Fibroblast of skin of back (primary cell): ENCODE measurements around the gene MRPS18A. TPM values are rescaled to one million over a fixed set of nuclear protein-coding genes. Genes with fewer than 3 reads are reported as not detected.
A peak's percentile ranks its signal among the peaks of the same experiment; 100 is the strongest.

Source experiments
- DNase-seq: peaks from one replicate; pipeline ENCODE4 v3.0.0-alpha.2; 2013
- polyA plus RNA-seq, 2 experiments: library from polyadenylated mRNA; unstranded; fragments of 120-200 nt; gene quantifications; one replicate each; pipeline ENCODE4 v1.2.1, GENCODE V29; 2013; ENCODE audit not compliant: insufficient read length in 2 of 2

The MRPS18A gene
- 42.8 TPM for polyA plus RNA-seq (2013, experiment 1 of 2; ENCODE audit: insufficient read length)
- polyA plus RNA-seq (2013, experiment 2 of 2; ENCODE audit: insufficient read length) = 32.4 TPM

DNA sequence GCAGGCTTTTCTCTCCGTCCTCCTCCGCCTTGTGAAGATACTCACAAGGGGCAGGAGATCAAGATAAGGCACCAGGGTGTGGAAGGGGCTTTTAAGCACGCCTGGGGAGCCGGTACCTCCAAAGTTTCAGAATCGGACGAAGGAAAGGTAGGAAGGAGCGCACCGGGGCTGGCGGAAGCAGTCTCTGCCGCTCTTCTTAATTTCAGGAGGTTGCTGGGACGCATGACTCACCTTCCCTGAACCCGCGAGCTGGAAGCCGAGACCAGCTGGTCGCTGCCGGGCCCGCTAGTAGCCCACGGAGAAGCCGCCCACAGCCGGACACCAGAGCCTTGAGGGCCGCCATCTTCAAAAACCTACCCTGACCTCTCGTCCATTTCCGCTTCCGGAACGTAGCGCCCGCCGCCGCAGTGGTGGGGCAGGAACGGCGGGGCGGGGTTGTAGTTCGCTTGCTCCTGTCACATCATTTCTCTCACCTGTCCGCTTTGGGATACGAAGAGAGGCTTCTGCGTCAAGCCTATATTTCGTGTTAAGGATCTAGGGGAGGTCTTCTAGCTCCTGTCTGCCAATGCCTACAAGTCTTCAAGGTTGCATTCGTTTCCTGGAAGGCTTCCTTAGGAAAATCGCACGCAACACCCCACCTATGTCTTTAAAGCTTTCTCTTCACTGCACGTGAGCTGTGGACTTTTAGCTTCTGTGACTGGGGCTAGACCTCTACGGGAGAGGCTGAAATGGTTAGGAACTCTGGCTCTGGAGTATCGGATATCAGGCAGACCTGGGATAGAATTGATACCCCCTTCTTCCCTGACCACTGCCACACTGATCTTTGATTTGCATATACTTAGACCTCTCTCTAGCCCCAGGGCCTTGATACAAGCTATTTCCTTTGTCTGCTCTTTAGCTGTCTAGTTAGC lies at the start of gene MRPS18A:
Gene MRPS18A, minus strand, starts transcription at position 355 of the 911 bp plus-strand sequence. Its CDS starts 12 bp downstream, at position 343.
- peak; percentile 75 for DNase-seq

DNA sequence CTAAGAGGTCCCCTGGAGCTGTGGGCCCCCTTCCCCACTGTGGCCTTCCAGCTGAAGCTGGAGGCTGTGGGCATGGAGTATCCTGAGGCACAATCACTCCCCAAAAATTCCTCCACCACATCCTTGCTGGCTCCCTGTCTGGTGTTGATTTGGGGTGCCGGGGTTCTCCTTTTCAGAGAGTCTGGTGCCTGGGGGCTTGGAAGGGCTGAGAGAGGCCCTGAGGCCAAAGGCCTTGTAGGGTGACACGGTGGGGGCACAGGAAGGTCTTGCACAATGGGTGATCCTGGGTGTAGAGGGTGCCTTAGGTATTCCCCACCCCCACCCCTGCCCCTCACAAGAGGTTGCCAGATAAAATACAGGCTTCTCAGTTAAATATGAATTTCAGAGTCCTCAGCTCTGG lies 49.3 kb upstream of the MRPS18A start:
- DNase-seq = no peak

GRCh38 chr6:43736211-43736786 lies 48.7 kb upstream of the MRPS18A start:
- no peak for DNase-seq

DNA sequence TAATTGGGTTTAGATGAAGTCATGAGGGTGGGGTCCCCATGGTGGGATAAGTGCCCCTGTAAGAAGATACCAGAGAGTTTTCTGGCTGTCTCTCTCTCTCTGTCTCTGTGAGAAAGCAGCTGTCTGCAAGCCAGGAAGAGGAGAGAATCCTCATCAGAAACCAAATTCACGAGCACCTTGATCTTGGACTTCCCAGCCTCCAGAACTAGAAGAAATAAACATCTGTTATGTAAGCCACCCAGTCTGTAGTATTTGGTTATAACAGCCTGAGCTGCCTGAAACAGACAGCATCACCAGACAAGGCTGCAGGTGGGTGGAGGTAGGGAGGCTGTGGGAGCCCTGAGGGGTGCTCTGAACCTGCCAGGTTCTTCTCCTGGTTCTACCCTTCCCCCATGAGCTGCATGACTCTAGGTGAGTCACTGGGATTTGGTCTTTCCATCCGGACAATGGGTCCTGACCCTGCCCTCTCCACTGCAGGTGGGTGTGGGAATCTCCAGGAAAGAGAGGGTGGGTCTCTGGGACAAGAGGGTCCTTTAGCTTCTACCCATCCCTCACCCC lies 48.1 kb upstream of the MRPS18A start:
- no peak for DNase-seq

GRCh38 chr6:43734294-43734665 lies 46.7 kb upstream of the MRPS18A start:
- DNase-seq = no peak

- DNase-seq = no peak
These were observed 46.1 kb upstream of the MRPS18A start for GRCh38 chr6:43733471-43734293.

GRCh38 chr6:43730634-43731033 lies 43.0 kb upstream of the MRPS18A start:
- no peak for DNase-seq

GRCh38 chr6:43729537-43729936 lies 41.9 kb upstream of the MRPS18A start:
- DNase-seq = no peak

GRCh38 chr6:43728586-43728985 lies 41.0 kb upstream of the MRPS18A start:
- DNase-seq = no peak

DNA sequence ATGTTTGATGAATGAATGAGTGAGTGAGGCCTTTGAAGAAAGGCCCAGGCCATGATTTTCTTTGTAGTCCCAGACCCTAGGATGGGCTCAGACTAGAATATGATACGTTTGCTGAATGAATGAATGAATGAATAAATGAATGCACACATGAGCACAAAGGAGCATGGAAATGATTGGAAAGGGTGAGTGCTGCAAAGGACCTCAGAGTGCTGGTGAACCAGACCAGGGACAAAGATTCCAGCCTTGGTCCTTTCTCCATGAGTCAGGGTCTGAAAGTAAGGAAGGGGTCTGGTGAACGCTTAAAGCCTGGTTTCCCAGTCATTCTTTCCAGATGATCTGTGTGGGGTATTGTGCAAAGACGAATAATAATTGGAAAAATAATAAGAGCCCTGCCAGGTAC lies 40.0 kb upstream of the MRPS18A start:
- DNase-seq = no peak

GRCh38 chr6:43725643-43726580 lies 38.3 kb upstream of the MRPS18A start:
- no peak for DNase-seq

DNA sequence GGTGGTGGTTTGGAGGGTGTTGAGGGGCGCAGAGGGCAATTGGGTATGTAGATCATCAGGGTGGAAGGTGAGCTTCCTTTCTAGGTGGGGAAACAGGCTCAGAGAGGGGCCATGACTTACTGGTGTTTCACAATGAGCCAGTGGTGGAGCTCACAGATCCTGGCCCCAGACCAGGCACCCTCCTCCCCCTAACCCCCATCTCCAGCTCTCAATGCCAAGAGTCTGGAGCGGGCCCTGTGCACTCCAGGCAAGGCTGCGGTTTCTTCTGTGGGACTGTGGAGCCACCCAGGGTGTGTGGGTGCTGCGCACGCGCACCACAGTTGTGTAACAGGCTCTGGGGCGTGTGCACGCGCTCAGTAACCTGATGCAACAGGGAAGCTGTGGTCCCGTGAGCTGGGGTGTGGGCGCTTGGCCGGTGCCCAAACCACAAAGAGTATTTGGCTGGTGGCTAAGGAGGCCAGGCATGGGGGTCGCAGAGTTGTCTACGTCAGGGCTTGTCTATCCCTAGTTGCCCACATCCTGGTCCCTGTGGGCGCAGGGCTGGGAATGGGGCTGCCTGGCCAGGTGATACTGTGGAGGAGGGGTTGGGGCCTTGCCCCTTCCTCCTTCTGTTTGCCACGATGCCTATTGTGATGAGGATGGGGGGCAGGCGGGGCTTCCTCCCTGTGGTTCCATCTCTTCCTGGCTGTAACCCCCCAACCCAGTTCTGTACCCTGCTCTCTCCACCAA lies 37.5 kb upstream of the MRPS18A start:
- peak; percentile 86 for DNase-seq

DNA sequence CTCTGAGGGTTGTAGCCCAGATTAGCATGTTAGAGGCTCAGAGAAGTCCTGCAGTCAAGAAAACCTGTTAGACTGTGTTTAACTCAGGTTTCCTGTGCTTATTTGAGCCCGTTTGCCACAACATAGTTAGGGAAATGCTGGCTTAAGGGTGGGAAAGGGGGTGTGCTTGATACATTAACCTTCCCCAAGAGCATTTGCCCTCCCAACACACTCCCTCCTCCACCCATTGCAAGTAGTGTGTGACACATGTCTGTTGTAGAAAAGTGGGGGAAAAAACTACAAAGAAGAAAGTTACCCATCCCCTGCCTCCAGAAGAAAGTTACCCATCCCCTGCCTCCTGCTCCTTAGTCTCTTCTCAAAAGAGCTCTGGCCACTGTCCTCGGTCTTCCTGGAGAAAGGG lies 36.8 kb upstream of the MRPS18A start:
- no peak for DNase-seq

DNA sequence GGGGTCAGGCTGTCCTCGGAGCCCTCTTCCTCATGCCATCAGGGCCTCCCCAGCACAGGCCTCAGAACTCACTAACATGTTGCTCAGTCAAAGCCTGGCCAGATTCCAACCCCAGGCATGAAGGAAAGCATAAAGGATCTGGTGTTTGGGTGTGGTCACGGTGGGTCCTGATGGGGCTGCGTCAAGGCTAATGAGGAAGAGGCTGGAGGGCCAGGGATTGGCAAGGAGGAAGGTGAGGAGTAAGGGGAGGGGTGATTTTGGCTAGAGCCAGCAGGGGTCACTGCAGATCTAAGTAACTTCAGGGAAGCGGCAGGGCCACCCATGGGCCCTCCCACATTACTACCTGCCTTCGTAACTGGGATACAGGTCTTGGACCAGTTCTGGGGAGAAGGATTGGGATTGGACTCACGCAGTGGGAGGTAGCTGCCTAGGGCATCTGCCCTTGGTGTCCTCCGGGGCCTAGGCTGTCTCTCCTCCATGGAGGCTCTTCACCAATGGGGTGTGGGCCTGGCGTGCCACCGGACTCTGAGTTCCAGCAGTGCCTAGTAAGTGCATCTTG lies 36.2 kb upstream of the MRPS18A start:
- DNase-seq = peak; percentile 54

DNA sequence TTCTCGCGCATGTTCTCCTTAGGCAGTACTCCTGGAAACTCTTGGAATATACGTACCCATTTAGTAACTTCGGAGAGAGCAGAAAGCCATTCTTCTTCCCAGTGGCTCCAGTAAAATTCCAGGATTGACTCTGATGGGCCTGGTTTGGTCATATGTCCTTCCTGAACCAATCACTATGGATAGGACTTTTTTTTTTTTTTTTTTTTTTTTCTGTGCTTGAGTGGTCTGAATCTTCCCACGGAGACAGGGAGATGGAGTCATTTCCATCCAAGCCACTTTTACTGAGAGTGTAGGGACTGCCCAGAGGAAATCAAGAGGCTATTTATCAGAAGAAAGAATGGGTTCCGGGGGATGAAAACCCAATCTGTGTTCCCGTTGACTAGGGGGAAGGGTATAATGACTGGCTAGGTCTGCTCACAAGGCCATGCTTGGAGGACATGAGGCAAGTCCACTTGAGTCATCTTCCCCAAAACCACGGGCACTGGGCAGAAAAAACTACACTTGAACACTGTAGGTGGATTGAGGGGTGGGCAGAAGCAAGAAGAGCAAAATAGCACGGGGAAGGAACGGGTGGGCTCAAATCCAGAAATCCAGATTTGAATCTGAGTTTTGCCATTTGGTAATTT lies 35.4 kb upstream of the MRPS18A start:
- no peak for DNase-seq

DNA sequence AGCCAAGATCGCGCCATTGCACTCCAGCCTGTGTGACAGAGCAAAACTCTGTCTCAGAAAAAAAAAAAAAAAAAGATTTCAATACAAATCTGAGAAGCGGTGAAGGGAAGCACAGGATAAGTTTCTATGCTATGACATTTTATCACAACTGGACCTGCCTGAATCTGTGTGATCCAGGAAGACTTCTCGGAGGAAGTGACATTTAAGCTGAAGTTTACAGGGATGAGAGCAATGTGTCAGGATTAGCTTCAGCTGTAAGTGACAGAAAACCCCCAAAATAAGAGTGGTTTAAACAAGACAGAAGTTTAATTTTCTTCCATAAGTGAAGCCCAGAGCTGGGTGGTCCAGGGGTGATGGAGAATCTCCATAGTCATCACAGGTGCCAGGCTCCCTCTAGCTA lies 33.4 kb upstream of the MRPS18A start:
- DNase-seq = no peak

DNA sequence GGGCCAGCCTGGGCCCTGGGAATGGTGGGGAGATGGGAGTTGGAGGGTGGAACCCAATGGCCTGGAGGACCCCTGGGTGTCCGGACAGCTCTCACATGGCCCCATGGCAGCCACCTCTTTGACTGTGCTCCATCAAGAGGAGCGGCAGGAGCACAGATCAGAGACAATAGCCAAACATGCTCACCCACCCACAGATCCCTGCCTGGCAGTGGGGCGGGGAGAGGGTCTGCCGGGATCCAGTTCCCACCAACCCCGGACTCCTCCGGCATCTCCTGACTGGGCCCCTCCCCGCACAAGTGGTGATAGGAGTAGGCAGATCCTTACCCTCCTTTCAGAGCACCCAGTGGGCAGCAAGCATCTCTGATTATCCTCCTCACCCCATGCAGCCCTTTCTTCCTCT lies 31.9 kb upstream of the MRPS18A start:
- no peak for DNase-seq

DNA sequence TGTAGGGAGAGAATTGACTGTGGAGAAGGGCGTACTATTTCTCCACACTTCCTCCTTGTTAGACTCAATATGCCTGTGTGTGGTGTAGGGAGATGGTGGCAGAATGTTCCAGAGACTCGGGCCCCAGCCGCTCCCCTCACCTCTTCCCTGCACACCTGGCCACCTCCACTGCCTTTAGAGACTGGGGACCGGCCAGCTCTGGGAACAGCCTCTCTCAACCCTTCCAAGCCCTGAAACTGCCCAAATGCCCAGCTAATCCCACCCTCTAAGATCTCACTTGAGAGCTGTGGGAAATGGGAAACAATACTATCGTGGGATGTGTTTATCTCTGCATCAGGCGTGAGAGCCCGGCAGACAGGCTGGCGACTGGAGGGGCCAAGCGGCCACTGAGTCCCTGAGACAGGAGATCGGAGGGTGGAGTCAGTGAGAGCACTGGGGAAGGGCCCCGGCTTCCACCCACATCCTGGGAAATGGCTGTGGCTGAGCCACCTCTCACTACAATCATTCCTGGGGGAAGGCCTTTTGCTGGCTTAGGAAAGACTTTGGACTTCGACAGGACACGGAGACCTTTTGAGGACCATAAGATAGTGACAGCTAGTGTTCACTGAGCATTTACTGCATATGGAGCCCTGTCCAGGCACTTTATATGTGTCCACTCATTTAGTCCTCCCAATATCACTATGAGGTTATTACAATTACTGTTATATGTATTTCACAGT lies 31.0 kb upstream of the MRPS18A start:
- DNase-seq = no peak

GRCh38 chr6:43717822-43718221 lies 30.2 kb upstream of the MRPS18A start:
- no peak for DNase-seq
